Psoas muscle (tissue), 8 donors: ENCODE results near the gene GPRC5B. TPM values are rescaled to one million over a fixed set of nuclear protein-coding genes. Genes with fewer than 3 reads are reported as not detected.

Source experiments
- ATAC-seq, 4 donors: fragments of 200-7000 bp; cut with Tn5 transposase; one replicate each; pipeline ENCODE4 v1.9.1; 2020; ENCODE audit warnings: moderate library complexity in 3 of 4, mild to moderate bottlenecking in 2 of 4
- DNase-seq, 2 donors: peaks; one replicate each; pipeline ENCODE4 v3.0.0-alpha.2; 2020
- H3K27ac ChIP-seq: fragments of 200-600 bp; one replicate; pipeline ENCODE4 v1.8.0; 2022
- H3K27me3 ChIP-seq, 3 donors: fragments of 200-600 bp in 1 of 3; one replicate each; pipeline versions ENCODE4 v1.6.1 to v1.8.0; 2013 to 2022; ENCODE audit warnings: low read length in 2 of 3, mild to moderate bottlenecking in 2 of 3, moderate library complexity in 1 of 3; ENCODE audit not compliant: insufficient read depth in 3 of 3
- H3K36me3 ChIP-seq, 2 donors: fragments of 200-600 bp in 1 of 2; one replicate each; pipeline versions ENCODE4 v1.6.1 to v1.8.0; 2013 to 2022; ENCODE audit warnings: low read depth in 1 of 2, mild to moderate bottlenecking in 1 of 2, moderate library complexity in 1 of 2; ENCODE audit not compliant: insufficient read depth in 1 of 2
- H3K4me1 ChIP-seq: fragments of 200-600 bp; one replicate; pipeline ENCODE4 v1.8.0; 2022
- H3K4me3 ChIP-seq: fragments of 200-600 bp; one replicate; pipeline ENCODE4 v1.8.0; 2022; ENCODE audit warnings: mild to moderate bottlenecking
- H3K9me3 ChIP-seq: fragments of 200-600 bp; one replicate; pipeline ENCODE4 v1.8.0; 2022
- WGBS, 3 donors: extraction: QIAGEN DNeasy Blood & Tissue Kit; methylation state at CpG; one replicate each; pipeline versions ENCODE4 v1.1.6 to v1.1.7; 2013; 5-methylcytosine and 5-hydroxymethylcytosine counted together
- intact Hi-C, 2 donors: fragments of 100-400 bp; cut with DNase I; formaldehyde crosslinking; loops; one replicate each; pipeline versions ENCODE4 v1.11.0 to v1.14.2; 2022
- polyA plus RNA-seq, 3 donors: library from polyadenylated mRNA; stranded (reverse); fragments of 200-250 nt; gene quantifications; one replicate each; pipeline ENCODE4 v1.2.3, GENCODE V29; 2013
- total RNA-seq, 4 donors: library from RNA; stranded (reverse); fragmentation: NEBNext Ultra II Directional in 2 of 4; extraction: Animal tissue kit (Norgen Biotek cat#: 25700) in 2 of 4; gene quantifications; one replicate each; pipeline versions ENCODE4 v1.2.1 to v1.2.4, GENCODE V29; 2021 to 2023
- TF ChIP-seq, protein P1 (sequence below): fragments of 200-600 bp; IDR thresholded peaks from one replicate; pipeline ENCODE4 v1.8.0; 2022; ENCODE audit warnings: antibody characterized with exemption
- donor health status: healthy with polysubstance abuse.
- donor health status: DM: no; HTN: no; CAD: no; lungs with moderate emphysema.
- donor health status: Bipolar disorder and iron deficiency.
- donor health status: healthy.
- donor health status: DM: yes; HTN: yes; CAD: no.
- donor health status: DM: no; HTN: no; CAD: no.
- donor health status: DM: no; HTN: no; CAD: no.
- donor health status: DM: yes; HTN: yes; CAD: no.

Gene GPRC5B
- total and polyA plus RNA-seq, 7 donors = 25.3 to 124 (median 55.7) TPM

DNA sequence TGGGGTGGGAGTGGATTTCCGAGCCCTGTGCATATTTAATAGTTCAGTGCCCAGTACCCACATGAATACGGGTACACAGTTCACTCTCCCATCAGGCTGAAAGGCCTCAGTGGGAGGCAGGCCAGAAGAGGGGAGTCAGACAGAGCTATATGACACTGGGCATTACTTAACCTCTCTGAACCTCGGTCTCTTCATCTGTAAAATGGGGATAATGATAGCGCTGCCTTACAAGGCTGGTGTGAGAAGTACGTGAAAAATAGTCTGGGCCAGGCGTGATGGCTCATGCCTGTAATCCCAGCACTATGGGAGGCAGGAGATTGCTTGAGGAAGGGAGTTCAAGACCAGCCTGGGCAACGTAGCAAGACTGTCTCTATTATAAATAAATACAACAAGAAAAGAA lies 3.6 kb downstream of the GPRC5B start:
- H3K36me3 ChIP-seq = peaks cover 0 to 5% of the 10 kb centered on the region in 2 donors
- no peaks in the 10 kb centered on the region for H3K9me3 ChIP-seq
- peaks cover 42% of the 10 kb centered on the region for H3K4me1 ChIP-seq
- no peaks in the 10 kb centered on the region for H3K27me3 ChIP-seq
- ATAC-seq = no peak
- intact Hi-C loops = loop anchor here (5.0 to 10.0 kb wide), 4 partner anchors 34 to 896 kb away; partner anchors contain the start of genes IQCK (in 1 of the 2), KNOP1 (in 1 of the 2) and TMC7 (in 1 of the 2)
- no peak for DNase-seq
- 88 to 92% (median 92%) methylated on average over 7 of the region's 7 CpGs for WGBS, 3 donors
- TF ChIP-seq, protein P1, sequence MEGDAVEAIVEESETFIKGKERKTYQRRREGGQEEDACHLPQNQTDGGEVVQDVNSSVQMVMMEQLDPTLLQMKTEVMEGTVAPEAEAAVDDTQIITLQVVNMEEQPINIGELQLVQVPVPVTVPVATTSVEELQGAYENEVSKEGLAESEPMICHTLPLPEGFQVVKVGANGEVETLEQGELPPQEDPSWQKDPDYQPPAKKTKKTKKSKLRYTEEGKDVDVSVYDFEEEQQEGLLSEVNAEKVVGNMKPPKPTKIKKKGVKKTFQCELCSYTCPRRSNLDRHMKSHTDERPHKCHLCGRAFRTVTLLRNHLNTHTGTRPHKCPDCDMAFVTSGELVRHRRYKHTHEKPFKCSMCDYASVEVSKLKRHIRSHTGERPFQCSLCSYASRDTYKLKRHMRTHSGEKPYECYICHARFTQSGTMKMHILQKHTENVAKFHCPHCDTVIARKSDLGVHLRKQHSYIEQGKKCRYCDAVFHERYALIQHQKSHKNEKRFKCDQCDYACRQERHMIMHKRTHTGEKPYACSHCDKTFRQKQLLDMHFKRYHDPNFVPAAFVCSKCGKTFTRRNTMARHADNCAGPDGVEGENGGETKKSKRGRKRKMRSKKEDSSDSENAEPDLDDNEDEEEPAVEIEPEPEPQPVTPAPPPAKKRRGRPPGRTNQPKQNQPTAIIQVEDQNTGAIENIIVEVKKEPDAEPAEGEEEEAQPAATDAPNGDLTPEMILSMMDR = no peak
- H3K4me3 ChIP-seq = no peak overlapping the region
- H3K27ac ChIP-seq = peak overlapping the region; percentile 92

DNA sequence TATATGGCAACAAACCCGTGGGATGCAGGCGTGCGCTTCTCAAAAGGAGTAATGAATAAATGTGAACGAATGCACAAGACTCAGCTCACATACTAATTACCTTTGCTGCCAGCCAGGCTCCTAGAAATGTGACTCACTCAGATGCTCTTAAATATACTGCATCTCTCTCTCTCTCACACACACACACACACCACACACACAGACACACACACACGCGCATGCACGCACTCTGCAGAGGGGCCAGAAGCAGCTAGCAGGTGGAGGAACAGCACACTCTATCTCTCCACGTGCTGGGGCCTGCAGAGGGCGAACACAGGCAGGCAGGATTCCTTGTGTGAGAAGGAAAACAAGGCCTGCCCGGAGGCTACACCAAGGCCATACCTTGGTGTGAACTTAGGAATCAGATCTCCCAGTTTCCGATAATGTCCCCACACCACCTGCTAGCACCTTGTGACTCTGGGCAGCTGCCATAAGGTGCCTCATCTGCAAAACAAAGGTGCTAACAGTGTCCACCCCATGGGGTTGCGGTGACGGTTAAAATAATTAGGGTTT lies 5.3 kb downstream of the GPRC5B start:
- H3K4me3 ChIP-seq = no peak overlapping the region
- peaks cover 51% of the 10 kb centered on the region for H3K4me1 ChIP-seq
- WGBS, 3 donors = 40 to 58% (median 46%) methylated on average over 13 of the region's 13 CpGs
- no peaks in the 10 kb centered on the region for H3K27me3 ChIP-seq
- intact Hi-C loops = loop anchor here (5.0 kb wide), 2 partner anchors 37 to 162 kb away; partner anchors contain the start of genes IQCK (in 1 of the 2) and KNOP1 (in 1 of the 2)
- ATAC-seq (peak in 3 of 4 donors; percentile 41 to 47 (median 42)), DNase-seq (peak in 1 of 2 donors; percentile 67)
- no peaks in the 10 kb centered on the region for H3K9me3 ChIP-seq
- peak overlapping the region; percentile 92 for H3K27ac ChIP-seq
- peaks cover 0 to 5% of the 10 kb centered on the region in 2 donors for H3K36me3 ChIP-seq
- TF ChIP-seq, protein P1 = no peak

DNA sequence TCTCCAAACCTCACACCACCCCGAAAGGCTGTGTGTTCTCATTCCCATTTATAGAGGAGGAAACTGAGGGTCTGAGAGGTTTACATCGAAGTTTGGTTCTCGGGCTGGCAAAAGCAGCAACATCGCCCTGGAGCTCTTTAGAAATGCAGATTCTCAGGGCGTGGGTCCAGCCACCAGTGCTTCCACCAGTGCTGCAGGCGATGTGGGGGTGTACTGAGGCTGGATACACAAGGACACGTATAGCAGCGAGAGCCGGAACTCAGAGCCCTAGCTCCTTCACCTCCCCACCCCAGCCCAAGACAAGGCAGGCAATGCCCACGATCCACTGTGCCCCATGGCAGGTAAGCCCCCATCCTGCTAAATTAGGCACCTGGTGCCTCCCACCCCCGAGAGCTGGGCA lies 5.9 kb downstream of the GPRC5B start:
- Histone ChIP-seq H3K36me3 (peaks cover 0 to 5% of the 10 kb centered on the region in 2 donors), H3K27me3 (no peaks in the 10 kb centered on the region), H3K9me3 (no peaks in the 10 kb centered on the region), H3K4me3 (no peak overlapping the region), H3K27ac (peak overlapping the region; percentile 92), H3K4me1 (peaks cover 51% of the 10 kb centered on the region)
- no peak for ATAC-seq
- WGBS, 3 donors = 80 to 84% (median 83%) methylated on average over 11 of the region's 11 CpGs
- intact Hi-C loops = loop anchor here (5.0 kb wide), 2 partner anchors 36 to 161 kb away; partner anchors contain the start of genes IQCK (in 1 of the 2) and KNOP1 (in 1 of the 2)
- no peak for DNase-seq
- TF ChIP-seq, protein P1 = no peak

DNA sequence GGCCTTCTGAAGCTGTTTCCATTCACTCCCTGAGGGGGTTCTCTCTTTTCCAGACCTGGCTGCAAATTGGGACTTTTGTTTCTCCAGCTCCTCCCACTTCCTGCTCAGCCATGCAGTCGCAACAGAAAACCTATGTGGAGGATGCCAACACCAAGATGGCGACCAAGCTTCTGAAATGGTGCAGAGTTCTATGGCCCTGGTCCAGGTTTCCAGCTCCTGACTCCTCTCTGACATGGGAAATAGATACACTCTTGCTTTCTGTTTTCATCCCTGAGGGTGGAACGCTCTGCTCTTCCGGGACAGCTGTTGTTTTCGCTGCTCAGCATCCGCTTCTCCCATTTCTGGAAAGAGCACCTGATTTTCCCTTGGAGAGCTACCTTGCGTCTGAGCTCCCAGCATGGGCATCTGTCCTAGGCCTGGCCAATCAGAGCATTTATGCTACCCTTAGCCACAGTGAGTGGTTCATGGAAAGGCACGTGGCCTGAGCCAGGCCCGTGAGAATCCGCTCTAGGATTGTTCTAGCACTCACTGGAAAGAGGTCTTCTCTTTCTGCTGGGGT lies 8.1 kb downstream of the GPRC5B start:
- ATAC-seq (peak; percentile 32 to 64 (median 48)), DNase-seq (no peak)
- Histone ChIP-seq H3K9me3 (no peaks in the 10 kb centered on the region), H3K27ac (peak overlapping the region; percentile 92), H3K36me3 (peaks cover 0 to 11% of the 10 kb centered on the region in 2 donors), H3K4me3 (no peak overlapping the region), H3K4me1 (peaks cover 40% of the 10 kb centered on the region), H3K27me3 (no peaks in the 10 kb centered on the region)
- TF ChIP-seq, protein P1 = no peak
- WGBS, 3 donors = 38 to 60% (median 46%) methylated on average over 10 of the region's 10 CpGs
- intact Hi-C loops = loop anchor here (5.0 kb wide), 2 partner anchors 34 to 159 kb away; partner anchors contain the start of genes IQCK (in 1 of the 2) and KNOP1 (in 1 of the 2)
